Right lobe of liver (tissue), 4 donors: ENCODE data around the gene NELL2.

ENCODE experiments used
- POLR2A ChIP-seq: fragments of 450-650 bp; IDR thresholded peaks from one replicate; pipeline ENCODE4 v1.6.1; 2017; ENCODE audit warnings: antibody characterized with exemption, mild to moderate bottlenecking
- TF ChIP-seq, protein P1 (sequence below), 4 donors: fragments of 200-600 bp in 3 of 4; fragments of 450-650 bp in 1 of 4; IDR thresholded peaks; one replicate each; pipeline versions ENCODE4 v1.5.1 to v1.8.0; 2016 to 2022; ENCODE audit warnings: antibody characterized with exemption in 4 of 4, mild to moderate bottlenecking in 2 of 4
- donor health status: DM: no; HTN: no; CAD: no.
- donor health status: DM: no; HTN: no; CAD: no.
- donor health status: DM: no; HTN: yes; CAD: no.

GRCh38 chr12:44526655-44527182 lies 349.4 kb downstream of the NELL2 start:
- TF ChIP-seq, protein P1, sequence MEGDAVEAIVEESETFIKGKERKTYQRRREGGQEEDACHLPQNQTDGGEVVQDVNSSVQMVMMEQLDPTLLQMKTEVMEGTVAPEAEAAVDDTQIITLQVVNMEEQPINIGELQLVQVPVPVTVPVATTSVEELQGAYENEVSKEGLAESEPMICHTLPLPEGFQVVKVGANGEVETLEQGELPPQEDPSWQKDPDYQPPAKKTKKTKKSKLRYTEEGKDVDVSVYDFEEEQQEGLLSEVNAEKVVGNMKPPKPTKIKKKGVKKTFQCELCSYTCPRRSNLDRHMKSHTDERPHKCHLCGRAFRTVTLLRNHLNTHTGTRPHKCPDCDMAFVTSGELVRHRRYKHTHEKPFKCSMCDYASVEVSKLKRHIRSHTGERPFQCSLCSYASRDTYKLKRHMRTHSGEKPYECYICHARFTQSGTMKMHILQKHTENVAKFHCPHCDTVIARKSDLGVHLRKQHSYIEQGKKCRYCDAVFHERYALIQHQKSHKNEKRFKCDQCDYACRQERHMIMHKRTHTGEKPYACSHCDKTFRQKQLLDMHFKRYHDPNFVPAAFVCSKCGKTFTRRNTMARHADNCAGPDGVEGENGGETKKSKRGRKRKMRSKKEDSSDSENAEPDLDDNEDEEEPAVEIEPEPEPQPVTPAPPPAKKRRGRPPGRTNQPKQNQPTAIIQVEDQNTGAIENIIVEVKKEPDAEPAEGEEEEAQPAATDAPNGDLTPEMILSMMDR (IDR thresholded peaks at IDR 0.05): no peak
- no peak for TF ChIP-seq POLR2A
